OCI-LY3 (cell line): ENCODE results near the gene MAPT.

Experiments
- CTCF ChIP-seq: fragments of 200-600, 300-600 bp; sonication (generic); IDR thresholded peaks from 2 replicates; pipeline ENCODE4 v1.5.1; 2014; ENCODE audit warnings: antibody characterized with exemption, low read length, low read depth
- EZH2phosphoT487 ChIP-seq: fragments of 200-600 bp; shearing (Covaris generic); IDR thresholded peaks from 2 replicates; pipeline ENCODE4 v1.6.1; 2018; ENCODE audit warnings: antibody characterized with exemption, mixed run types, low read depth

DNA sequence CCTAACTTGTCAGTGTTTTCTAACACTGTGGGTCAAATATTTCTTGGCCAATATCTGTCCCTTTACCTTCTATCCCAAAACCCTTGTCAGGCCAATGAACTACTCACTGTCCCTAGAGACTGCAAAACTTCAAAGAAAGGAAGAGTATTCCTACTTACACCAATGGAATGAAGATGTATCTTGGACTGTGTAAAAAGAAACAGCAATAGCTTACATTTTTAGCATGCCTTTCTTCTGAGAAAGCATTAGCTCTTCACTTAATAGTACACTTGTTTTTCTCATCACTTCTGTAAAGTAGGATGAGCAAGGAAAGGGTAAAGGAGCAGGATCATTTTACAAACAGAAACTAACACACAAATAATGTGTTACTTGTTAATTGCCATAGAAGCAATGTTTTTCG is 178.6 kb downstream of the MAPT start:
- TF ChIP-seq CTCF (no peak), EZH2phosphoT487 (no peak)
